Measurements from ENCODE around the gene TM4SF4.

DNA sequence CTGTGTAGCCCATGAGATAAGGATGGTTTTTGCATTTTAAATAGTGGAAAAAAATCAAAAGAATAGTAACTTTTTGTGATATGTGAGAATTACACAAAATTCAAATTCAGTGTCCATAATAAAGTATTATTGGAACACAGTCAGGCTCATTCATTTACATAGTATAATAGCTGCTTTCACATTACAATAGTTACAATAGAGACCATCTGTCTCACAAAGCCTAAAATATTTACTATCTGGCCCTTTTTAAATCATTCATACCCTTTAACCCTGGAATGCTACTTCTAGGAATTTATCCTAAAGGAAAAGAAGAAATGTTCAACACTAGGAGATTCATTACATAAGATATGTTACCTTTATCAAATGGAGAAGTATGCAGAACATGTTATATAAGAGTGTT, 35.5 kb upstream of the TM4SF4 start:
- TF ChIP-seq, protein P1, sequence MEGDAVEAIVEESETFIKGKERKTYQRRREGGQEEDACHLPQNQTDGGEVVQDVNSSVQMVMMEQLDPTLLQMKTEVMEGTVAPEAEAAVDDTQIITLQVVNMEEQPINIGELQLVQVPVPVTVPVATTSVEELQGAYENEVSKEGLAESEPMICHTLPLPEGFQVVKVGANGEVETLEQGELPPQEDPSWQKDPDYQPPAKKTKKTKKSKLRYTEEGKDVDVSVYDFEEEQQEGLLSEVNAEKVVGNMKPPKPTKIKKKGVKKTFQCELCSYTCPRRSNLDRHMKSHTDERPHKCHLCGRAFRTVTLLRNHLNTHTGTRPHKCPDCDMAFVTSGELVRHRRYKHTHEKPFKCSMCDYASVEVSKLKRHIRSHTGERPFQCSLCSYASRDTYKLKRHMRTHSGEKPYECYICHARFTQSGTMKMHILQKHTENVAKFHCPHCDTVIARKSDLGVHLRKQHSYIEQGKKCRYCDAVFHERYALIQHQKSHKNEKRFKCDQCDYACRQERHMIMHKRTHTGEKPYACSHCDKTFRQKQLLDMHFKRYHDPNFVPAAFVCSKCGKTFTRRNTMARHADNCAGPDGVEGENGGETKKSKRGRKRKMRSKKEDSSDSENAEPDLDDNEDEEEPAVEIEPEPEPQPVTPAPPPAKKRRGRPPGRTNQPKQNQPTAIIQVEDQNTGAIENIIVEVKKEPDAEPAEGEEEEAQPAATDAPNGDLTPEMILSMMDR (optimal IDR thresholded peaks at IDR 0.05 in 1 of 3, IDR thresholded peaks at IDR 0.05 in 1 of 3, conservative IDR thresholded peaks at IDR 0.05 in 1 of 3; ENCODE audit: extremely low read depth in 1 of 3, insufficient read depth in 2 of 3, low read length in 3 of 3), result no peak
- no peak for TF ChIP-seq EZH2 (IDR thresholded peaks at IDR 0.05; ENCODE audit: low read length)

All from keratinocyte (primary cell).